ACHN (cell line): ENCODE measurements around the gene MUC5B.
A peak's percentile ranks its signal among the peaks of the same experiment; 100 is the strongest.
"Not testable (repeated sequence)": the region's sequence is repeated elsewhere in the genome, so short reads cannot be mapped to it uniquely, and the experiment has no call there.

Experiments used
- DNase-seq: peaks from one replicate; pipeline ENCODE4 v3.0.0-alpha.2; 2015
- in situ Hi-C: cut with HindIII; loops from 2 replicates; pipeline ENCODE4 v1.10.0; 2017; ENCODE audit warnings: low sequenced_read_pairs, low pct_ligation_motif_present, low pct_unique_long_range_greater_than_20kb

The MUC5B gene

GRCh38 chr11:1254733-1255132 is 31.9 kb downstream of the MUC5B start:
- in situ Hi-C loops: no loop called here
- DNase-seq: no peak

- in situ Hi-C loops: no loop called here
- no peak for DNase-seq
Measured at GRCh38 chr11:1255151-1255550, 32.3 kb downstream of the MUC5B start.

- in situ Hi-C loops: no loop called here
- DNase-seq: no peak
Measured at GRCh38 chr11:1256257-1257045, 33.6 kb downstream of the MUC5B start.

GRCh38 chr11:1257366-1257765 is 34.5 kb downstream of the MUC5B start:
- in situ Hi-C loops: no loop called here
- no peak for DNase-seq

- in situ Hi-C loops: no loop called here
- DNase-seq: no peak
Measured at GRCh38 chr11:1257916-1258315, 35.0 kb downstream of the MUC5B start.

- no peak for DNase-seq
- in situ Hi-C loops: no loop called here
Measured at GRCh38 chr11:1258401-1259075, 35.7 kb downstream of the MUC5B start.

GRCh38 chr11:1259076-1259461 is 36.2 kb downstream of the MUC5B start:
- in situ Hi-C loops: no loop called here

GRCh38 chr11:1259561-1259960 is 36.7 kb downstream of the MUC5B start:
- in situ Hi-C loops: no loop called here

More at GRCh38 chr11:1259076-1259461, 36.2 kb downstream of the MUC5B start:
- no peak for DNase-seq

GRCh38 chr11:1260023-1260501 is 37.2 kb downstream of the MUC5B start:
- peak; percentile 5 for DNase-seq
- in situ Hi-C loops: no loop called here

More at GRCh38 chr11:1259561-1259960, 36.7 kb downstream of the MUC5B start:
- no peak for DNase-seq

- in situ Hi-C loops: no loop called here
- no peak for DNase-seq
Measured at GRCh38 chr11:1260620-1261019, 37.8 kb downstream of the MUC5B start.

GRCh38 chr11:1261241-1262071 is 38.6 kb downstream of the MUC5B start:
- in situ Hi-C loops: no loop called here
- DNase-seq: no peak

GRCh38 chr11:1262172-1263006 is 39.5 kb downstream of the MUC5B start:
- in situ Hi-C loops: no loop called here
- peak; percentile 86 for DNase-seq

GRCh38 chr11:1263010-1263409 is 40.1 kb downstream of the MUC5B start:
- DNase-seq: no peak
- in situ Hi-C loops: no loop called here

GRCh38 chr11:1264444-1264843 is 41.6 kb downstream of the MUC5B start:
- in situ Hi-C loops: not testable (repeated sequence)
- DNase-seq: peak; percentile 60

GRCh38 chr11:1265480-1265879 is 42.6 kb downstream of the MUC5B start:
- DNase-seq, in situ Hi-C loops: not testable (repeated sequence)

GRCh38 chr11:1266976-1267375 is 44.1 kb downstream of the MUC5B start:
- in situ Hi-C loops, DNase-seq: not testable (repeated sequence)

GRCh38 chr11:1267441-1268100 is 44.7 kb downstream of the MUC5B start:
- in situ Hi-C loops: no loop called here
- no peak for DNase-seq

GRCh38 chr11:1269957-1270356 is 47.1 kb downstream of the MUC5B start:
- in situ Hi-C loops: no loop called here
- no peak for DNase-seq
